HepG2 (cell line): ENCODE measurements around the gene FGA. TPM values are rescaled to one million over a fixed set of nuclear protein-coding genes. Genes with fewer than 3 reads are reported as not detected.

Source experiments
- BRD4 ChIP-seq: sonication (generic); formaldehyde crosslinking; IDR thresholded peaks from 2 replicates; pipeline ENCODE4 v1.4.0; 2020; ENCODE audit warnings: missing genetic modification reagents
- HES4 ChIP-seq: sonication (generic); formaldehyde crosslinking; IDR thresholded peaks from 2 replicates; pipeline ENCODE4 v1.9.0; 2021; ENCODE audit warnings: mild to moderate bottlenecking, missing genetic modification reagents, borderline replicate concordance
- HNRNPH1 ChIP-seq: fragments of 200-400 bp; formaldehyde crosslinking; optimal IDR thresholded peaks from 2 replicates; pipeline ENCODE3; 2017; ENCODE audit warnings: mild to moderate bottlenecking, low read depth, low read length
- NFE2L2 ChIP-seq: fragments of 150-350 bp; IDR thresholded peaks from 2 replicates; pipeline ENCODE4 v1.6.1; 2014; ENCODE audit warnings: low read length
- PHF21A ChIP-seq: sonication (generic); formaldehyde crosslinking; IDR thresholded peaks from 2 replicates; pipeline ENCODE4 v1.5.0; 2020; ENCODE audit warnings: mild to moderate bottlenecking, missing genetic modification reagents
- RAD51 ChIP-seq: fragments of 450-650 bp; IDR thresholded peaks from 2 replicates; pipeline ENCODE4 v1.6.1; 2016; ENCODE audit warnings: borderline replicate concordance
- TFAP4 ChIP-seq: sonication (generic); IDR thresholded peaks from 2 replicates; pipeline ENCODE4 v1.6.1; 2016; ENCODE audit warnings: low read depth, borderline replicate concordance
- TRIM22 ChIP-seq: fragments of 450-650 bp; IDR thresholded peaks from 2 replicates; pipeline ENCODE4 v1.6.1; 2017
- ZBTB20 ChIP-seq: sonication (generic); formaldehyde crosslinking; IDR thresholded peaks from 2 replicates; pipeline ENCODE4 v1.8.1; 2023; ENCODE audit warnings: missing genetic modification reagents, low read depth, mild to moderate bottlenecking, borderline replicate concordance
- ZFX ChIP-seq: sonication (generic); formaldehyde crosslinking; IDR thresholded peaks from 2 replicates; pipeline ENCODE4 v1.4.0; 2020; ENCODE audit warnings: mild to moderate bottlenecking, low read depth, missing genetic modification reagents, moderate library complexity
- ZNF264 ChIP-seq: sonication (generic); formaldehyde crosslinking; IDR thresholded peaks from 2 replicates; pipeline ENCODE4 v1.4.0; 2020; ENCODE audit warnings: missing genetic modification reagents
- ZNF407 ChIP-seq: sonication (generic); formaldehyde crosslinking; IDR thresholded peaks from one replicate; pipeline ENCODE4 v1.5.1; 2020; ENCODE audit warnings: mild to moderate bottlenecking, missing genetic modification reagents; ENCODE audit errors: not compliant biosample characterization
- ZNF430 ChIP-seq: sonication (generic); formaldehyde crosslinking; IDR thresholded peaks from 2 replicates; pipeline ENCODE4 v1.9.0; 2021; ENCODE audit warnings: mild to moderate bottlenecking, missing genetic modification reagents
- ZNF576 ChIP-seq: sonication (generic); formaldehyde crosslinking; IDR thresholded peaks from 2 replicates; pipeline ENCODE4 v1.4.0; 2020; ENCODE audit warnings: mild to moderate bottlenecking, missing genetic modification reagents
- ZNF839 ChIP-seq: sonication (generic); formaldehyde crosslinking; IDR thresholded peaks from 2 replicates; pipeline ENCODE4 v1.4.0; 2020; ENCODE audit warnings: missing genetic modification reagents, mild to moderate bottlenecking, borderline replicate concordance
- polyA plus RNA-seq, 8 experiments: library from polyadenylated mRNA; depleted of rRNA in 3 of 8; stranded (reverse) in 7 of 8; unstranded in 1 of 8; fragments of >200 nt; fragmentation: Illumina TruSeq in 4 of 8; extraction: Trizol in 4 of 8; gene quantifications; 2 replicates each; pipeline versions ENCODE4 v1.2.1 to v1.2.3, GENCODE V29; 2011 to 2016; ENCODE audit warnings: low read depth in 4 of 8, missing spikeins in 1 of 8, mixed read lengths in 1 of 8; ENCODE audit not compliant: insufficient read depth in 1 of 8
- total RNA-seq, 5 experiments: library from RNA; depleted of rRNA; stranded (reverse); fragments of >200 nt; fragmentation: Illumina TruSeq; extraction: Trizol; gene quantifications; 2 replicates each; pipeline ENCODE4 v1.2.3, GENCODE V29; 2016; ENCODE audit warnings: low read depth in 1 of 5

FGA gene
- total and polyA plus RNA-seq, 2 of the 13 experiments (the other 11 are each of a cell fraction or from before 2014, with no cell fraction given) = 640 to 1,523 TPM

DNA sequence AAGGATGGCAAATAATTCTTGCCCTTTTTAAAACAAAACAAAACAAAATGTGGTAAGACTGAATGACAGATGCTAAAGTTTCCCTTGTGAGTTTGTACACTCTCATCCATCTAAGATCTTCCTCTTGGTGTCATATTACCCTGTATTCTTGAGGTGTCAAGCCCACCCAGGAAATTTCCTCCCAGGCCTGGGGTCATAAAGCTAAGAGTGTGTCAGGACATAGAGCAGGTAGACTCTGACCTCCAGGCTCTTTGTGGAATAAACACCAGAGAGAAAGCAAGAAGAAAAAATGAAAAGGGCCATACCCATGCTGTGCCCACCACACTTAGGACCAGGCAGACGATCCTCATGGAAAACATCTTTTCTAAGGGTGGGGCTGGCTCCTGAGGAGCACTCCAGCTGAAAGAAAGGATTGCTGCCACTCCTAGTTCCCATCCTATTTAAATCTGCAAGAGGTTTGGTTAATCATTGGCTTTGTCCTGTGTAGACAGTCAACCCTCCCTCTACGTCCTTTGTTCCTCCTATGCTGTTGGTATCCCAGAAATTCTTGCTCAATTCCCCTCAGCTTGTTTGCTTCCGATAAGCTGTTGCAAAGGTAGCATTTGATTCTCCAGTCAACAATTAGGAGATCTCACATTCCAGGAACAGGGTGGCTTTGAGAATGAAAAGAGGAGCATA, at the start of gene FGA (continued):
- TF ChIP-seq ZNF407 (CRISPR knock-in tag) (no peak), NFE2L2 (no peak), ZNF839 (CRISPR knock-in tag) (no peak), HNRNPH1 (no peak), HES4 (CRISPR knock-in tag) (no peak), ZFX (CRISPR knock-in tag) (0 out of 2 replicates have a peak, but pooled peaks have one; percentile 36), BRD4 (CRISPR knock-in tag) (peak; percentile 71; the same call in 1 of the 2 replicates), ZBTB20 (CRISPR knock-in tag) (peak; percentile 97; the same call in 1 of the 2 replicates), ZNF576 (CRISPR knock-in tag) (peak; percentile 63; the same call in 1 of the 2 replicates), RAD51 (no peak), TRIM22 (no peak), ZNF264 (peak; percentile 92), TFAP4 (peak; percentile 90), PHF21A (peak; percentile 90; the same call in 1 of the 2 replicates), ZNF430 (CRISPR knock-in tag) (peak; percentile 58; the same call in 1 of the 2 replicates)
